A673 (cell line): ENCODE data around the gene SEMA6C. TPM values are rescaled to one million over a fixed set of nuclear protein-coding genes. Genes with fewer than 3 reads are reported as not detected.

Experiments
- BruUV-seq: library from RNA; stranded (reverse); fragments of 400-500 nt; replicated peaks from 2 replicates; lab custom pipeline; 2021; lab: Mats Ljungman, UMichigan
- CTCF ChIA-PET: fragments of 300-600 bp; sonication (Branson Sonifier 250); formaldehyde crosslinking; loops from one replicate; lab custom pipeline; 2022; ENCODE audit warnings: antibody characterized with exemption; lab: Charles Lee
- POLR2A ChIA-PET: fragments of 300-600 bp; sonication (Branson Sonifier 250); formaldehyde crosslinking; loops from one replicate; lab custom pipeline; 2022; ENCODE audit warnings: antibody characterized with exemption; ENCODE audit not compliant: low non-redundant PET; lab: Charles Lee
- DNase-seq: peaks from one replicate; pipeline ENCODE4 v3.0.0-alpha.2; 2015; ENCODE audit warnings: low spot score
- H3K27ac ChIP-seq: fragments of 200-600 bp; sonication (generic); 2 replicates; pipeline ENCODE4 v1.5.1; 2016; ENCODE audit warnings: mixed run types, low read depth, mild to moderate bottlenecking, mixed read lengths, antibody characterized with exemption, low read length; ENCODE audit not compliant: poor library complexity, severe bottlenecking
- H3K27me3 ChIP-seq: fragments of 200-600 bp; sonication (generic); replicated peaks from 2 replicates; pipeline ENCODE4 v1.6.1; 2017; ENCODE audit warnings: mixed run types, low read depth, mild to moderate bottlenecking, mixed read lengths, antibody characterized with exemption, low read length; ENCODE audit not compliant: insufficient read depth, poor library complexity
- H3K36me3 ChIP-seq: fragments of 200-600 bp; sonication (generic); 2 replicates; pipeline ENCODE4 v1.6.1; 2016; ENCODE audit warnings: mixed run types, mild to moderate bottlenecking, mixed read lengths, antibody characterized with exemption, low read length; ENCODE audit not compliant: insufficient read depth, poor library complexity, severe bottlenecking
- H3K4me1 ChIP-seq: fragments of 200-600 bp; sonication (generic); 2 replicates; pipeline ENCODE4 v1.6.1; 2017; ENCODE audit warnings: mixed run types, mild to moderate bottlenecking, mixed read lengths, antibody characterized with exemption, low read length; ENCODE audit not compliant: insufficient read depth, poor library complexity, severe bottlenecking
- H3K4me3 ChIP-seq: fragments of 200-600 bp; sonication (generic); 2 replicates; pipeline ENCODE4 v1.5.1; 2016; ENCODE audit warnings: low read depth, mixed run types, mild to moderate bottlenecking, mixed read lengths, low read length; ENCODE audit not compliant: poor library complexity, severe bottlenecking
- H3K9me3 ChIP-seq: fragments of 200-600 bp; sonication (generic); 2 replicates; pipeline ENCODE4 v1.6.1; 2016; ENCODE audit warnings: mixed run types, low read depth, mild to moderate bottlenecking, mixed read lengths, antibody characterized with exemption, low read length; ENCODE audit not compliant: poor library complexity, severe bottlenecking
- CTCF ChIP-seq: fragments of 300-800, 200-600 bp; sonication (generic); conservative IDR thresholded peaks from 2 replicates; pipeline ENCODE4 v1.5.1; 2017; ENCODE audit warnings: low read depth, mild to moderate bottlenecking, antibody characterized with exemption, low read length, moderate library complexity, mixed read lengths
- EZH2 ChIP-seq: fragments of 200-600 bp; sonication (generic); IDR thresholded peaks from 2 replicates; pipeline ENCODE4 v1.6.1; 2017; ENCODE audit warnings: borderline replicate concordance, low read depth, mild to moderate bottlenecking, mixed read lengths, antibody characterized with exemption, low read length; ENCODE audit not compliant: poor library complexity, severe bottlenecking
- intact Hi-C: fragments of 100-400 bp; cut with micrococcal nuclease; formaldehyde crosslinking; loops from one replicate; pipeline ENCODE4 v1.10.0; 2022; ENCODE audit not compliant: unreplicated experiment
- total RNA-seq: library from RNA; stranded (reverse); gene quantifications from 2 replicates; pipeline ENCODE4 v1.2.3, GENCODE V29; 2021

The SEMA6C gene
- total RNA-seq, 1 experiment from 2014 or later, result 4.7 TPM

GRCh38 chr1:151137789-151138188 is 8.6 kb downstream of the SEMA6C start:
- CTCF ChIA-PET, result no interaction called here
- no peaks in the 10 kb centered on the region for H3K9me3 ChIP-seq
- no peaks in the 10 kb centered on the region for H3K27me3 ChIP-seq
- no peaks in the 10 kb centered on the region for H3K4me1 ChIP-seq
- no peak for DNase-seq
- H3K27ac ChIP-seq, result no peak overlapping the region
- POLR2A ChIA-PET, result no interaction called here
- no TSS peak for BruUV-seq
- H3K36me3 ChIP-seq, result no peaks in the 10 kb centered on the region
- no peak overlapping the region for H3K4me3 ChIP-seq
- intact Hi-C loops, result no loop called here
- TF ChIP-seq EZH2, result no peak
- no peak for TF ChIP-seq CTCF

- no peak for DNase-seq
- no TSS peak for BruUV-seq
- no peaks in the 10 kb centered on the region for H3K36me3 ChIP-seq
- no peak overlapping the region for H3K4me3 ChIP-seq
- TF ChIP-seq CTCF, result no peak
- TF ChIP-seq EZH2, result no peak
- no peak overlapping the region for H3K27ac ChIP-seq
- ChIA-PET CTCF (no interaction called here), POLR2A (no interaction called here)
- no peaks in the 10 kb centered on the region for H3K27me3 ChIP-seq
- no peaks in the 10 kb centered on the region for H3K4me1 ChIP-seq
- intact Hi-C loops, result no loop called here
- no peaks in the 10 kb centered on the region for H3K9me3 ChIP-seq
Observed at GRCh38 chr1:151135433-151136385, 10.7 kb downstream of the SEMA6C start.

GRCh38 chr1:151134991-151135390 is 11.4 kb downstream of the SEMA6C start:
- Histone ChIP-seq H3K27ac (no peak overlapping the region), H3K4me1 (no peaks in the 10 kb centered on the region), H3K27me3 (no peaks in the 10 kb centered on the region), H3K36me3 (no peaks in the 10 kb centered on the region), H3K4me3 (no peak overlapping the region), H3K9me3 (no peaks in the 10 kb centered on the region)
- no peak for TF ChIP-seq EZH2
- no peak for TF ChIP-seq CTCF
- ChIA-PET CTCF (no interaction called here), POLR2A (no interaction called here)
- intact Hi-C loops, result loop anchor here (5.0 kb wide), 1 partner anchor 38 kb away; no protein-coding TSS in a partner anchor
- BruUV-seq, result no TSS peak
- no peak for DNase-seq
